Adrenal gland (tissue), 19 donors: ENCODE results near the gene AGO3. TPM values are rescaled to one million over a fixed set of nuclear protein-coding genes. Genes with fewer than 3 reads are reported as not detected.

Experiments used
- DNase-seq, 7 donors: peaks; one replicate each; pipeline ENCODE4 v3.0.0-alpha.2; 2019 to 2020
- H3K27ac ChIP-seq, 5 donors: fragments of 200-600 bp; sonication (generic) in 4 of 5; 1 replicate in 3 of 5; 2 replicates in 2 of 5; pipeline versions ENCODE4 v1.5.1 to v1.8.0; 2016 to 2020; ENCODE audit warnings: mild to moderate bottlenecking in 1 of 5
- H3K27me3 ChIP-seq: fragments of 200-600 bp; 2 replicates; pipeline ENCODE4 v1.8.0; 2021
- H3K36me3 ChIP-seq, 2 donors: fragments of 200-600 bp; replicated peaks in 1 of 2; 1 replicate in 1 of 2; 2 replicates in 1 of 2; pipeline versions ENCODE4 v1.5.1 to v1.8.0; 2018 to 2022
- H3K4me1 ChIP-seq, 2 donors: fragments of 200-600 bp; replicated peaks in 1 of 2; 1 replicate in 1 of 2; 2 replicates in 1 of 2; pipeline versions ENCODE4 v1.5.1 to v1.8.0; 2018 to 2021
- H3K4me3 ChIP-seq, 4 donors: fragments of 200-600 bp; sonication (generic) in 3 of 4; one replicate each; pipeline ENCODE4 v1.5.1; 2016 to 2018
- H3K9me3 ChIP-seq, 3 donors: fragments of 200-600 bp; sonication (generic) in 1 of 3; replicated peaks in 1 of 3; 1 replicate in 2 of 3; 2 replicates in 1 of 3; pipeline versions ENCODE4 v1.5.1 to v1.8.0; 2016 to 2021
- CTCF ChIP-seq, 6 experiments: fragments of 450-650 bp in 4 of 6; fragments of 200-600 bp in 2 of 6; sonication (generic) in 1 of 6; IDR thresholded peaks; 1 replicate in 5 of 6; 2 replicates in 1 of 6; pipeline versions ENCODE4 v1.5.1 to v1.8.0; 2016 to 2021; ENCODE audit warnings: antibody characterized with exemption in 6 of 6, mild to moderate bottlenecking in 2 of 6, moderate library complexity in 1 of 6
- POLR2A ChIP-seq, 2 donors: fragments of 450-650 bp; IDR thresholded peaks; one replicate each; pipeline ENCODE4 v1.6.1; 2017; ENCODE audit warnings: antibody characterized with exemption in 2 of 2, mild to moderate bottlenecking in 2 of 2, moderate library complexity in 1 of 2
- WGBS, 4 donors: extraction: QIAGEN DNeasy Blood & Tissue Kit in 2 of 4; methylation state at CpG; one replicate each; pipeline versions ENCODE4 v1.1.5 to v1.1.7; 2013 to 2017; 5-methylcytosine and 5-hydroxymethylcytosine counted together
- intact Hi-C, 2 donors: fragments of 100-400 bp; cut with DNase I; formaldehyde crosslinking; loops; one replicate each; pipeline versions ENCODE4 v1.14.1 to v1.15.0; 2022 to 2023
- long read RNA-seq, 10 donors: library from polyadenylated mRNA in 3 of 10; unstranded in 2 of 10; stranded (forward) in 1 of 10; transcript quantifications; one replicate each; pipeline ENCODE4 v2.0.0 and lab custom pipeline, GENCODE V29; 2021 to 2026
- polyA plus RNA-seq, 3 donors: library from polyadenylated mRNA; stranded (reverse); fragments of 200-250 nt in 2 of 3; fragments of 350-450 nt in 1 of 3; fragmentation: Illumina TruSeq in 1 of 3; extraction: RNeasy Lipid Tissue Mini Kit (QIAGEN cat#74804) in 1 of 3; gene quantifications; one replicate each; pipeline ENCODE4 v1.2.3, GENCODE V29; 2013 to 2014
- total RNA-seq, 9 donors: library from RNA; depleted of rRNA in 4 of 9; stranded (reverse); fragments of >200 nt in 4 of 9; fragments of 120-200 nt in 1 of 9; fragmentation: NEBNext Ultra II Directional in 1 of 9; extraction: Animal tissue kit (Norgen Biotek cat#: 25700) in 1 of 9; gene quantifications; one replicate each; pipeline versions ENCODE4 v1.1.0 to v1.2.4, GENCODE V29; 2013 to 2023
- donor health status: healthy with polysubstance abuse.
- donor health status: Bipolar disorder and iron deficiency.
- donor health status: DM: yes; HTN: yes; CAD: no.
- donor health status: DM: no; HTN: no; CAD: no.
- donor health status: DM: no; HTN: no; CAD: no.
- donor health status: DM: yes; HTN: yes; CAD: no.

AGO3 gene
- total RNA-seq (10 to 100 TPM in 8 of 9 donors, 1 to 10 TPM in 1; 8.3 to 32.2 (median 25.1) TPM), polyA plus RNA-seq (10 to 100 TPM in 1 of 3 donors, 1 to 10 TPM in 2; 3.7 to 16.7 (median 6.0) TPM)
- long read RNA-seq, donor 1: 0 reads
- long read RNA-seq, donor 2: 0 reads
- long read RNA-seq, donor 3: 0 reads
- long read RNA-seq, donor 4, full-length matches to known transcripts: 1 of 4 reads
- long read RNA-seq, donor 4, partial matches to known transcripts: 1 of 4 reads
- long read RNA-seq, donor 4, other reads (novel, unspliced or antisense): 2 of 4 reads
- long read RNA-seq, donor 5, full-length matches to known transcripts: 10 of 18 reads
- long read RNA-seq, donor 5, partial matches to known transcripts: 0 of 18 reads
- long read RNA-seq, donor 5, other reads (novel, unspliced or antisense): 8 of 18 reads
- long read RNA-seq, donor 6, full-length matches to known transcripts: 1 of 8 reads
- long read RNA-seq, donor 6, partial matches to known transcripts: 2 of 8 reads
- long read RNA-seq, donor 6, other reads (novel, unspliced or antisense): 5 of 8 reads
- long read RNA-seq, donor 7: 0 reads
- long read RNA-seq, donor 8, full-length matches to known transcripts: 1 of 1 reads
- long read RNA-seq, donor 8, partial matches to known transcripts: 0 of 1 reads
- long read RNA-seq, donor 8, other reads (novel, unspliced or antisense): 0 of 1 reads
- long read RNA-seq, donor 9: 0 reads
- long read RNA-seq, donor 10: 0 reads

DNA sequence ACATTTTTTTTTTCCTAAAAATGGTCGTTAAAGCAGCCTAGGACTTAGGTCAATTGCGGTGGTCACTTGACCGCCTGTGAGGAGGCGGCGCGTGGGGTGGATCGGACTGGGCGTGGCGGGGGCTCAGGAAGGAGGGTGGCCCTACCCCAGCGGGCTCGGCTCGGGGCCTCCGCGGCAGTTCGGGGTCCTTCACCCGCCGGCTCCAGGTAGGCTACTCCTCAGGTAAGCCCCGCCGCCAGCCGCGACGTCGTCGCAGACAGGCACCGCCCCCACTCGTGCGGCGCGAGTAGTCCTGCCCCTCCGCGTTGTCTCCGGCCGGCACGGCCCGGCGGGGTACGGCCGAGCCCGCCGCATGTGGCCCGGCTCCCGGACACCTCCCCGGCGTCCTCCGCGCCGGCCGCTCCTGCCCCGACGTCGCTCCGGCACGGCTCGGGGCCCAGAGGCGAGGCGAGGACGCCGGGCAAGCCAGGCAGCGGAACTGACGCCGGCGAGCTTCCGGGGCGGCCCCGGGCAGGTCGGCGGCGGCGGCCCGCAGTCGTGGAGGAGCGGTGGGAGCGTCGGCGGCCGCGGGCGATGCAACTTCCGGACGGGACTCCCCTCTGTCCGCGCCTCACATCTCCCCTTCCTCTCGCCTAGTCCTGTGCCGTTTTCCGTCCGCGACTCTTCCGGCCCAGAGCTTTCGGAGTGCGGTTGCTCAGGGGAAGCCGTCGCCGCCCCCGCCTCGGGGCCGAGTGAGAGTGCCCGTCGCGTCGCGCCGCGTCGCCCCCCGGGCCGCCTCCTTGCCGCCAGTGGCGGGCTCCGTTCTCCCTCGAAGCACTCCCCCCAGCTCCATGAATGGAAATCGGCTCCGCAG, at the start of gene AGO3:
Gene AGO3 (plus strand): TSS at position 513 of the 853 bp plus-strand sequence. CDS start 322 bp downstream, at position 835.
- TF ChIP-seq POLR2A (IDR thresholded peaks at IDR 0.05) (peak; percentile 88 to 92), CTCF (IDR thresholded peaks at IDR 0.05) (no peak)
- 0 to 1% (median 0%) methylated on average over 10 to 112 of the region's 112 CpGs for WGBS, 4 donors
- intact Hi-C loops: no loop called here
- Histone ChIP-seq H3K9me3 (no peaks in the 10 kb centered on the region), H3K27me3 (no peaks in the 10 kb centered on the region), H3K36me3 (no peaks in the 10 kb centered on the region), H3K4me3 (peak within 1 kb of the TSS; percentile 79 to 98 (median 80)), H3K4me1 (peaks cover 12 to 39% of the 10 kb centered on the region in 2 donors), H3K27ac (peak within 1 kb of the TSS; percentile 93 to 100 (median 99))
- DNase-seq: peak; percentile 80 to 86 (median 83)

DNA sequence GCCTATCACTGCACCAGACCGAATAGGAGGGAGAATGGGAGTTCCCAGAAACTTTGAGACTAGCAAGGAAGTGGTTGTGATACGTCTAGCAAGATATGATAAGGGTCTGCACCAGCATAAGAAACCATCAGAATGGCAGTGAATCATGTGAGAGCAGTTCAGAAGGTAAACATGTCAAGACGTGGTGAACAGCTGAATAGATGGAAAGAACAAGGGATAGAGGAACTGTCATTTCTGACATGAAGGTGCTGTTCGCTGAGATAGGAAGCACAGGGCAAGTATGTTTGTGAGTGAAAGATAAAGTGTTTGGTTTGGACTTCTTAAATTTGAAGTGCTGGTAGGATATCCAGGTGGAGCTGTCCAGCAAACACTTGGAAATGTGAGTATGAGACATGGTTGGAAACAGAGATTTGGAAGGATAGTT, 49.0 kb upstream of the AGO3 start:
- intact Hi-C loops: loop anchor here in 1 of 2 donors (10.0 kb wide), 1 partner anchor 203 kb away; the partner anchor contains the start of genes ADPRS and TEKT2
- Histone ChIP-seq H3K4me3 (no peak overlapping the region), H3K9me3 (no peaks in the 10 kb centered on the region), H3K4me1 (peaks cover 0 to 28% of the 10 kb centered on the region in 2 donors), H3K36me3 (no peaks in the 10 kb centered on the region), H3K27ac (no peak overlapping the region), H3K27me3 (no peaks in the 10 kb centered on the region)
- no peak for DNase-seq
- 59 to 66% (median 60%) methylated on average over 4 of the region's 4 CpGs for WGBS, 4 donors
- TF ChIP-seq CTCF (IDR thresholded peaks at IDR 0.05) (no peak), POLR2A (IDR thresholded peaks at IDR 0.05) (no peak)

DNA sequence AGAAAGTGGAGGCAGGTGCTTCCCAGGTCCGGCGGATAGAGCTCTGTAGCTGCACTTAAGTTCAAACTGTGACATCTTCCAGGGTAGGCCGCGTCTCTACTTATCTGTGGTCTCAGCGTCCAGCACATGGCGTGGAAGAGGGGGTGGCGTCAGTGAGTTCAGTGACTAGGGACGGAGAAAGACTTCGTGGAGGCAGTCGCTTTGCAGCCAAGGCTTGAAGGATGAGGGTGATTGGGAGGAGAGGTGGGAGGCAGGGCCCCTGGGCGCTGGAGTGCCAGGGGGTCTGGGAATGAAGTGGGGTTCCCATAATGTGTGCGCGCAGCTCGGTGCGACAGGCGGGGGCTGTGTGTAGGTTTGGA, 48.3 kb upstream of the AGO3 start:
- Histone ChIP-seq H3K27me3 (no peaks in the 10 kb centered on the region), H3K36me3 (no peaks in the 10 kb centered on the region), H3K4me1 (peaks cover 0 to 35% of the 10 kb centered on the region in 2 donors), H3K27ac (peak overlapping the region in 2 of 5 donors; percentile 74 to 85), H3K4me3 (peak overlapping the region in 1 of 4 donors; percentile 97), H3K9me3 (no peaks in the 10 kb centered on the region)
- peak in 2 of 7 donors; percentile 17 to 30 for DNase-seq
- intact Hi-C loops: loop anchor here in 1 of 2 donors (10.0 kb wide), 1 partner anchor 202 kb away; the partner anchor contains the start of genes ADPRS and TEKT2
- TF ChIP-seq CTCF (IDR thresholded peaks at IDR 0.05): no peak
- no peak for TF ChIP-seq POLR2A (IDR thresholded peaks at IDR 0.05)
- 49 to 67% (median 53%) methylated on average over 13 to 16 of the region's 16 CpGs for WGBS, 4 donors
